IMR-90 (cell line): ENCODE data around the gene SOWAHC.

Experiments used
- BHLHE40 ChIP-seq: fragments of 150-350 bp; IDR thresholded peaks from 2 replicates; pipeline ENCODE4 v1.6.1; 2016; ENCODE audit warnings: mild to moderate bottlenecking, low read depth, low read length
- CEBPB ChIP-seq: IDR thresholded peaks from 2 replicates; pipeline ENCODE4 v1.6.1; 2012; ENCODE audit warnings: low read depth, low read length, improper control_type of control experiment
- CHD1 ChIP-seq: IDR thresholded peaks from 2 replicates; pipeline ENCODE4 v1.6.1; 2012; ENCODE audit warnings: low read depth, low read length, improper control_type of control experiment
- FOS ChIP-seq: fragments of 150-350 bp; IDR thresholded peaks from 2 replicates; pipeline ENCODE4 v1.6.1; 2016; ENCODE audit warnings: low read depth, low read length
- MAFK ChIP-seq: IDR thresholded peaks from 2 replicates; pipeline ENCODE4 v1.6.1; 2012; ENCODE audit warnings: low read depth, low read length, improper control_type of control experiment
- MXI1 ChIP-seq: IDR thresholded peaks from 2 replicates; pipeline ENCODE4 v1.6.1; 2012; ENCODE audit warnings: low read depth, mild to moderate bottlenecking, low read length, moderate library complexity, borderline replicate concordance
- POLR2A ChIP-seq: IDR thresholded peaks from 2 replicates; pipeline ENCODE4 v1.6.1; 2012; ENCODE audit warnings: mild to moderate bottlenecking, low read depth, low read length
- RAD21 ChIP-seq: IDR thresholded peaks from 2 replicates; pipeline ENCODE4 v1.6.1; 2012; ENCODE audit warnings: low read length, improper control_type of control experiment
- RCOR1 ChIP-seq: IDR thresholded peaks from 2 replicates; pipeline ENCODE4 v1.6.1; 2012; ENCODE audit warnings: mild to moderate bottlenecking, low read length, improper control_type of control experiment; ENCODE audit not compliant: insufficient replicate concordance
- RFX5 ChIP-seq: IDR thresholded peaks from 2 replicates; pipeline ENCODE4 v1.8.0; 2012; ENCODE audit warnings: low read depth, mild to moderate bottlenecking, low read length, moderate library complexity
- SMC3 ChIP-seq: fragments of 150-350 bp; IDR thresholded peaks from 2 replicates; pipeline ENCODE4 v1.6.1; 2016; ENCODE audit warnings: low read depth, mild to moderate bottlenecking, antibody characterized with exemption, low read length, moderate library complexity
- TF ChIP-seq, protein P1 (sequence below): conservative IDR thresholded peaks from 2 replicates; pipeline ENCODE4 v1.5.1; 2012; ENCODE audit warnings: mild to moderate bottlenecking, low read depth, low read length, improper control_type of control experiment

DNA sequence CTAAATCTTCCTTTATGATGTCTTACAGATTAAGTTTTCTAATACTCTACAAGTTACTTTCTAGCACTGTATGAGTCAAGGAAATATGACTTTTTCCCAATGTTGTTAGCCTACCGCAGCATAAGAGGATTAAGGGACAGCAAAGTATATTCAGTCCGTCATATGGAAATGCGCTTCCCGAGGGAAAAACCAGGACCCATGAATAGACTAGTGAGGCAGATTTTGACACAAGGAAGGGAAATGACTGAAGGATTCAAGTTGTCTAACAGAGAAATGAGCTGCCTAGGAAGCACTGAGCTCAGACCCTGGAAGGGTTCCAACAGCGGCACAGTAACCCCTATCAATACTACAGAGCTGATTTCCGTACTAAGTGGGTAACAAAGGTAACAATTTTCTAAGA is 12.4 kb upstream of the SOWAHC start:
- TF ChIP-seq POLR2A (no peak), FOS (no peak), CEBPB (no peak), RAD21 (no peak), MXI1 (no peak), RFX5 (no peak), SMC3 (no peak), BHLHE40 (no peak), RCOR1 (no peak), MAFK (no peak), CHD1 (no peak)
- TF ChIP-seq, protein P1, sequence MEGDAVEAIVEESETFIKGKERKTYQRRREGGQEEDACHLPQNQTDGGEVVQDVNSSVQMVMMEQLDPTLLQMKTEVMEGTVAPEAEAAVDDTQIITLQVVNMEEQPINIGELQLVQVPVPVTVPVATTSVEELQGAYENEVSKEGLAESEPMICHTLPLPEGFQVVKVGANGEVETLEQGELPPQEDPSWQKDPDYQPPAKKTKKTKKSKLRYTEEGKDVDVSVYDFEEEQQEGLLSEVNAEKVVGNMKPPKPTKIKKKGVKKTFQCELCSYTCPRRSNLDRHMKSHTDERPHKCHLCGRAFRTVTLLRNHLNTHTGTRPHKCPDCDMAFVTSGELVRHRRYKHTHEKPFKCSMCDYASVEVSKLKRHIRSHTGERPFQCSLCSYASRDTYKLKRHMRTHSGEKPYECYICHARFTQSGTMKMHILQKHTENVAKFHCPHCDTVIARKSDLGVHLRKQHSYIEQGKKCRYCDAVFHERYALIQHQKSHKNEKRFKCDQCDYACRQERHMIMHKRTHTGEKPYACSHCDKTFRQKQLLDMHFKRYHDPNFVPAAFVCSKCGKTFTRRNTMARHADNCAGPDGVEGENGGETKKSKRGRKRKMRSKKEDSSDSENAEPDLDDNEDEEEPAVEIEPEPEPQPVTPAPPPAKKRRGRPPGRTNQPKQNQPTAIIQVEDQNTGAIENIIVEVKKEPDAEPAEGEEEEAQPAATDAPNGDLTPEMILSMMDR = no peak
